Esophagus squamous epithelium (tissue), 4 donors: ENCODE measurements around the gene CDH16.

Experiments
- CTCF ChIP-seq, 6 experiments: fragments of 450-650 bp in 4 of 6; fragments of 200-600 bp in 2 of 6; sonication (generic) in 2 of 6; IDR thresholded peaks; one replicate each; pipeline ENCODE4 v1.5.1; 2016 to 2019; ENCODE audit warnings: antibody characterized with exemption in 6 of 6, mild to moderate bottlenecking in 4 of 6, moderate library complexity in 4 of 6
- POLR2A ChIP-seq, 4 donors: fragments of 450-650 bp; IDR thresholded peaks; one replicate each; pipeline ENCODE4 v1.6.1; 2017; ENCODE audit warnings: antibody characterized with exemption in 4 of 4, mild to moderate bottlenecking in 4 of 4, moderate library complexity in 3 of 4

GRCh38 chr16:66937725-66938337 is 19.1 kb upstream of the CDH16 start:
- no peak for TF ChIP-seq CTCF (IDR thresholded peaks at IDR 0.05)
- no peak for TF ChIP-seq POLR2A (IDR thresholded peaks at IDR 0.05)
